Measurements from ENCODE around the gene RNF148. TPM values are rescaled to one million over a fixed set of nuclear protein-coding genes. Genes with fewer than 3 reads are reported as not detected.
"Not testable (repeated sequence)": the region's sequence is repeated elsewhere in the genome, so short reads cannot be mapped to it uniquely, and the experiment has no call there.

The RNF148 gene
- polyA plus RNA-seq, 2 of the 4 experiments (the other 2 are of a cell fraction) = not detected

- no peak for TF ChIP-seq MAFK (IDR thresholded peaks at IDR 0.05; ENCODE audit: partially characterized antibody)
- TF ChIP-seq ZC3H11A (IDR thresholded peaks at IDR 0.05) = no peak
- TF ChIP-seq JUNB (IDR thresholded peaks at IDR 0.05) = no peak
- TF ChIP-seq RFX5 (IDR thresholded peaks at IDR 0.05) = no peak
- TF ChIP-seq SMC3 (IDR thresholded peaks at IDR 0.05) = no peak
- no peak for TF ChIP-seq POLR2A (IDR thresholded peaks at IDR 0.05; ENCODE audit: low read length)
- TF ChIP-seq PHF8 (IDR thresholded peaks at IDR 0.05; ENCODE audit: borderline replicate concordance, low read depth) = no peak
- TF ChIP-seq HOXB13 (CRISPR knock-in tag; IDR thresholded peaks at IDR 0.05; ENCODE audit: low read depth) = no peak
- no peak for TF ChIP-seq FOSB (CRISPR knock-in tag; IDR thresholded peaks at IDR 0.05)
- no peak for TF ChIP-seq HOXA7 (CRISPR knock-in tag; IDR thresholded peaks at IDR 0.05)
- no peak for TF ChIP-seq CHD2 (IDR thresholded peaks at IDR 0.05; ENCODE audit: low read length, partially characterized antibody)
- no peak for TF ChIP-seq NR3C1 (IDR thresholded peaks at IDR 0.05)
- TF ChIP-seq CBX8 (IDR thresholded peaks at IDR 0.05) = no peak
- TF ChIP-seq ZFP36 (IDR thresholded peaks at IDR 0.05; ENCODE audit: borderline replicate concordance, partially characterized antibody) = no peak
- TF ChIP-seq MAZ (IDR thresholded peaks at IDR 0.05; ENCODE audit: borderline replicate concordance, low read depth, low read length) = no peak
- no peak for TF ChIP-seq USF2 (IDR thresholded peaks at IDR 0.05)
- no peak for TF ChIP-seq HOXB5 (CRISPR knock-in tag; IDR thresholded peaks at IDR 0.05)
- TF ChIP-seq TFCP2L1 (CRISPR knock-in tag; IDR thresholded peaks at IDR 0.05) = no peak
- TF ChIP-seq, protein P1, sequence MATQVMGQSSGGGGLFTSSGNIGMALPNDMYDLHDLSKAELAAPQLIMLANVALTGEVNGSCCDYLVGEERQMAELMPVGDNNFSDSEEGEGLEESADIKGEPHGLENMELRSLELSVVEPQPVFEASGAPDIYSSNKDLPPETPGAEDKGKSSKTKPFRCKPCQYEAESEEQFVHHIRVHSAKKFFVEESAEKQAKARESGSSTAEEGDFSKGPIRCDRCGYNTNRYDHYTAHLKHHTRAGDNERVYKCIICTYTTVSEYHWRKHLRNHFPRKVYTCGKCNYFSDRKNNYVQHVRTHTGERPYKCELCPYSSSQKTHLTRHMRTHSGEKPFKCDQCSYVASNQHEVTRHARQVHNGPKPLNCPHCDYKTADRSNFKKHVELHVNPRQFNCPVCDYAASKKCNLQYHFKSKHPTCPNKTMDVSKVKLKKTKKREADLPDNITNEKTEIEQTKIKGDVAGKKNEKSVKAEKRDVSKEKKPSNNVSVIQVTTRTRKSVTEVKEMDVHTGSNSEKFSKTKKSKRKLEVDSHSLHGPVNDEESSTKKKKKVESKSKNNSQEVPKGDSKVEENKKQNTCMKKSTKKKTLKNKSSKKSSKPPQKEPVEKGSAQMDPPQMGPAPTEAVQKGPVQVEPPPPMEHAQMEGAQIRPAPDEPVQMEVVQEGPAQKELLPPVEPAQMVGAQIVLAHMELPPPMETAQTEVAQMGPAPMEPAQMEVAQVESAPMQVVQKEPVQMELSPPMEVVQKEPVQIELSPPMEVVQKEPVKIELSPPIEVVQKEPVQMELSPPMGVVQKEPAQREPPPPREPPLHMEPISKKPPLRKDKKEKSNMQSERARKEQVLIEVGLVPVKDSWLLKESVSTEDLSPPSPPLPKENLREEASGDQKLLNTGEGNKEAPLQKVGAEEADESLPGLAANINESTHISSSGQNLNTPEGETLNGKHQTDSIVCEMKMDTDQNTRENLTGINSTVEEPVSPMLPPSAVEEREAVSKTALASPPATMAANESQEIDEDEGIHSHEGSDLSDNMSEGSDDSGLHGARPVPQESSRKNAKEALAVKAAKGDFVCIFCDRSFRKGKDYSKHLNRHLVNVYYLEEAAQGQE (IDR thresholded peaks at IDR 0.05) = no peak
- no peak overlapping the region for H3K27ac ChIP-seq
- WGBS (ENCODE audit: missing lambda C conversion rate) = 25% methylated on average over 2 of the region's 2 CpGs
Observed at GRCh38 chr7:122684504-122684903, 18.2 kb downstream of the RNF148 start.

DNA sequence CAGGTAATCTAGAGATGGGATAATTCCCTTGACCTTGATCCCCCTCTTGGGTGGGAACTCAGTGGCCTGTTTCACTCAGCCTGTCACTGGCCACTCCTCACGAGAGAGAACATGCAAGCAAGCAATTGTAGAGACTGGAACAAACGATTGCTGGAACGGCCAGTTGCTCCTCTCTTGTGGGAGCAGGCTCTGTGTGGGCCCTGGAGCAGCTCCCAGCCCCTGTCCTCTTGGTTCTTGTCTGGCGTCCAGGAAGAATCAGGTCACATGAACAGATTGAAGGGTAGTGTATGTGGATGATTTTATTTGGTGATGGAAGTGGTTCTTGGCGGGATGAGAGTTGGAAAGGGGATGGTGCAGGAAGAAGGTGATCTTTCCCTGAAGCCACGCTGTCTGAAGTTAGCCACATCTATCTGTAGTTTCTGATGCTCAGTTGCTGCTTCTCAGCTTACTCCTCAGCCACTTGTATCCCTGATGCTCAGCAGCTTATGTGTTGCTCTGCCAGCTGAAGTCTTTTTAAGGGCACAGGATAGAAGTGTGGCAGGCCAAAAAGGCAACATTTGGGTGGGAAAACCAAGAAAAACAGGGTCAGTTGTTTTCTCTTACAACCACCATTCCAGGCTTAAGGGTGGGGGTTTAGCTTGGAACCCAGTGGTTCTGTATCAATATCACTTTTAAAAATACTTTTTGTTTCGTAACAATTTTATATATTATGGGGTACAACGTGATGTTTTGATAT is 19.7 kb downstream of the RNF148 start:
- no peak for DNase-seq (ENCODE audit: low read depth in 1 of 2, low spot score in 1 of 2)
- H3K9me3 ChIP-seq = no peaks in the 10 kb centered on the region
- 14% methylated on average over 8 of the region's 8 CpGs for WGBS (ENCODE audit: missing lambda C conversion rate)
- H3K4me2 ChIP-seq = no peak overlapping the region
- ChIA-PET POLR2A (no interaction called here), CTCF (no interaction called here)
- FAIRE-seq = no peak
- H3K4me1 ChIP-seq = no peaks in the 10 kb centered on the region
- TF ChIP-seq ZSCAN20 (CRISPR knock-in tag; IDR thresholded peaks at IDR 0.05) = no peak
- TF ChIP-seq, protein P2, sequence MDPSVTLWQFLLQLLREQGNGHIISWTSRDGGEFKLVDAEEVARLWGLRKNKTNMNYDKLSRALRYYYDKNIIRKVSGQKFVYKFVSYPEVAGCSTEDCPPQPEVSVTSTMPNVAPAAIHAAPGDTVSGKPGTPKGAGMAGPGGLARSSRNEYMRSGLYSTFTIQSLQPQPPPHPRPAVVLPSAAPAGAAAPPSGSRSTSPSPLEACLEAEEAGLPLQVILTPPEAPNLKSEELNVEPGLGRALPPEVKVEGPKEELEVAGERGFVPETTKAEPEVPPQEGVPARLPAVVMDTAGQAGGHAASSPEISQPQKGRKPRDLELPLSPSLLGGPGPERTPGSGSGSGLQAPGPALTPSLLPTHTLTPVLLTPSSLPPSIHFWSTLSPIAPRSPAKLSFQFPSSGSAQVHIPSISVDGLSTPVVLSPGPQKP (IDR thresholded peaks at IDR 0.05; ENCODE audit: low read depth, low read length) = no peak
- no peak for TF ChIP-seq USF2 (IDR thresholded peaks at IDR 0.05)
- no peak for TF ChIP-seq POLR2AphosphoS2 (conservative IDR thresholded peaks at IDR 0.05; ENCODE audit: low read length)
- no peak for TF ChIP-seq MYC (IDR thresholded peaks at IDR 0.05; ENCODE audit: borderline replicate concordance, low read length)
- no peak for TF ChIP-seq POLR2A (IDR thresholded peaks at IDR 0.05; ENCODE audit: low read length)
- no peak for TF ChIP-seq ZFP36 (IDR thresholded peaks at IDR 0.05; ENCODE audit: borderline replicate concordance, partially characterized antibody)
- no peak for TF ChIP-seq BHLHE40 (IDR thresholded peaks at IDR 0.05; ENCODE audit: low read depth, low read length)
- no peak for TF ChIP-seq HOXA7 (CRISPR knock-in tag; IDR thresholded peaks at IDR 0.05)
- no peak for TF ChIP-seq JUN (IDR thresholded peaks at IDR 0.05)
- no peak for TF ChIP-seq CBX2 (IDR thresholded peaks at IDR 0.05; ENCODE audit: borderline replicate concordance, low read depth)
- no peak for ATAC-seq
- no peak overlapping the region for H3K27ac ChIP-seq
- no peak overlapping the region for H3K4me3 ChIP-seq

More at GRCh38 chr7:122684504-122684903, 18.2 kb downstream of the RNF148 start:
- no peak for FAIRE-seq
- ChIA-PET CTCF (no interaction called here), POLR2A (no interaction called here)
- no peaks in the 10 kb centered on the region for H3K4me1 ChIP-seq
- no peaks in the 10 kb centered on the region for H3K9me3 ChIP-seq
- H3K4me3 ChIP-seq = no peak overlapping the region
- no peak overlapping the region for H3K4me2 ChIP-seq
- no peak for DNase-seq (ENCODE audit: low read depth in 1 of 2, low spot score in 1 of 2)
- no peak for ATAC-seq

GRCh38 chr7:122681186-122681585 is 21.5 kb downstream of the RNF148 start:
- DNase-seq (ENCODE audit: low read depth in 1 of 2, low spot score in 1 of 2); ATAC-seq; H3K9me3 ChIP-seq; POLR2A ChIA-PET; H3K4me2 ChIP-seq; H3K4me3 ChIP-seq; H3K27ac ChIP-seq; FAIRE-seq; H3K4me1 ChIP-seq: not testable (repeated sequence)
- WGBS (ENCODE audit: missing lambda C conversion rate) = 61% methylated on average over 16 of the region's 16 CpGs
- CTCF ChIA-PET = interaction anchor here (1.1 kb wide), 1 partner anchor 11 kb away, joined by 3 read pairs; no protein-coding TSS in a partner anchor

Measured in A549 (cell line).